Measurements from ENCODE around the gene HRH3.

DNA sequence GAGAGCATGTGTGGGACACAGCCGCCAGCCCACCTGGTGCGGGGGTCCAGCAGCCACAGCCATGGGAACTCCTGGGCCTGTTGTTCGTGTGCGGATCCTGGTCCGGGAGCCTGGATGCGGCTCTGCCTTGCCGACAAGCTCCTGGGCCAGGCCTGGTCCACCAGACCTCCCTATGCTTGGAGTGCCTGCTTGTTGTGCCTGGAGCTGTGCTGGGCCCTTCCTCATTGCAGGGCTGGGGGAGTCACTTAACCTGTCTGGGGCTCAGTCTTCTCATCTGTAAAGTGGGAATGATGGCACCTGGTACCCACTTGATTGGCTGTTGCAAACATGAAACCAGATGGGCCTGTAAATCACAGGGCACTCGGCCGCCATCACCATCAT, 15.7 kb upstream of the HRH3 start:
- TF ChIP-seq, protein P1, sequence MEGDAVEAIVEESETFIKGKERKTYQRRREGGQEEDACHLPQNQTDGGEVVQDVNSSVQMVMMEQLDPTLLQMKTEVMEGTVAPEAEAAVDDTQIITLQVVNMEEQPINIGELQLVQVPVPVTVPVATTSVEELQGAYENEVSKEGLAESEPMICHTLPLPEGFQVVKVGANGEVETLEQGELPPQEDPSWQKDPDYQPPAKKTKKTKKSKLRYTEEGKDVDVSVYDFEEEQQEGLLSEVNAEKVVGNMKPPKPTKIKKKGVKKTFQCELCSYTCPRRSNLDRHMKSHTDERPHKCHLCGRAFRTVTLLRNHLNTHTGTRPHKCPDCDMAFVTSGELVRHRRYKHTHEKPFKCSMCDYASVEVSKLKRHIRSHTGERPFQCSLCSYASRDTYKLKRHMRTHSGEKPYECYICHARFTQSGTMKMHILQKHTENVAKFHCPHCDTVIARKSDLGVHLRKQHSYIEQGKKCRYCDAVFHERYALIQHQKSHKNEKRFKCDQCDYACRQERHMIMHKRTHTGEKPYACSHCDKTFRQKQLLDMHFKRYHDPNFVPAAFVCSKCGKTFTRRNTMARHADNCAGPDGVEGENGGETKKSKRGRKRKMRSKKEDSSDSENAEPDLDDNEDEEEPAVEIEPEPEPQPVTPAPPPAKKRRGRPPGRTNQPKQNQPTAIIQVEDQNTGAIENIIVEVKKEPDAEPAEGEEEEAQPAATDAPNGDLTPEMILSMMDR (IDR thresholded peaks at IDR 0.05; ENCODE audit: insufficient read depth, low read depth, low read length) = no peak
- no peak for TF ChIP-seq EZH2 (IDR thresholded peaks at IDR 0.05; ENCODE audit: insufficient read depth, low read length)

All from astrocyte (in vitro differentiated cells and primary cell).